HG03354 (cell line): ENCODE results near the gene USP7.
"Not testable (repeated sequence)": the region's sequence is repeated elsewhere in the genome, so short reads cannot be mapped to it uniquely, and the experiment has no call there.

Source experiments
- ATAC-seq: cut with Tn5 transposase; IDR thresholded peaks from one replicate; pipeline ENCODE4 v1.9.1; 2021; ENCODE audit warnings: mild to moderate bottlenecking; ENCODE audit not compliant: unreplicated experiment, poor library complexity, severe bottlenecking

USP7 gene

GRCh38 chr16:8934601-8935000 lies 29.1 kb downstream of the USP7 start:
- ATAC-seq, result no peak

DNA sequence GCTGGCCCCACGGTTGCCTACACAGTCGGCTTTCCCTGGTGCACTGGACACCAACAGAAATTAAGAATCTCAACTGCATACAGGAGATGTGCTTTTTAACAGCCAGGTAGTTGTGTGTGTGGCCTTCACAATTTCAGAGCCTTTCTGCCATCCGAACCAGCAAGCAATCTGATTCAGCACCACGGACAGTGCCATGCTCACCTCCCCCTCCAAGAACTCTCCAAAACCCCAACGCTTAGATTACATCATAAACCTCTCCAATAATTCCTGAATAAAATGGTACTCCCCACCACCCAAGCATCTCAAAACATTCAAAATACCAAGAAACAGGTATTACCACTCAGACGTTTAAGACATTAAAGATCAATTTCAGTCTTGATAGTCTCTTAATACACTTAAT lies 31.8 kb downstream of the USP7 start:
- ATAC-seq, result no peak

DNA sequence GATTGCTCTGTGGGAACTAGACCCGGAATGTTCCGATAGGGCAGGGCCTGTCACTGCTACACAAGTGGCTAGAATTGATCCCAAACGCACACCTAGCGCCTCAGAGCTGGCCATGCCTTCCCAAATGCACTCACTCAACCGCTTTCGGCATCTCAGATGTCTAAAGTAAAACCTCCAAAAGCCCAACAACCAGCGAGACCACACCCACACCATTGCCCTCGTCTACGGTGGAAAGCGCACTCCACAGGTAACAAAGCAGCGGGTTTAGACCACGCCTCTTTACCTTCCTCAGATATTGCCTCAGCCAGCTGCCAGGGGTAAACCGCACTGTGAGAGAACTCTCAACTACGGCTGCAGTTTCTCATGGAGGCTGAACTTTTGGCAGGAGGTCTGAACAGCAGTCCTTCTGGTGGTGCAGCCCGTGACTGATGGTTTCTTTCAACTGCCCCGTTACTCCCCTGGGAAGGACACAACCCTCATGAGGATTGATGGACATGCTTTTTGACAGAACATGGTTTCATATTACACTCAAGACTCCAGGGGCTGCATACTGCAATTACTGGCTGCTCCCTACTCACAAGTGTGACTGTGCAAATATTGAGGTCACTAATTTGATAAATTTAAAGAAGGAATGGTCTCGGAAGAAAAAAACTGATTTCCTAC lies 34.5 kb downstream of the USP7 start:
- ATAC-seq, result no peak

DNA sequence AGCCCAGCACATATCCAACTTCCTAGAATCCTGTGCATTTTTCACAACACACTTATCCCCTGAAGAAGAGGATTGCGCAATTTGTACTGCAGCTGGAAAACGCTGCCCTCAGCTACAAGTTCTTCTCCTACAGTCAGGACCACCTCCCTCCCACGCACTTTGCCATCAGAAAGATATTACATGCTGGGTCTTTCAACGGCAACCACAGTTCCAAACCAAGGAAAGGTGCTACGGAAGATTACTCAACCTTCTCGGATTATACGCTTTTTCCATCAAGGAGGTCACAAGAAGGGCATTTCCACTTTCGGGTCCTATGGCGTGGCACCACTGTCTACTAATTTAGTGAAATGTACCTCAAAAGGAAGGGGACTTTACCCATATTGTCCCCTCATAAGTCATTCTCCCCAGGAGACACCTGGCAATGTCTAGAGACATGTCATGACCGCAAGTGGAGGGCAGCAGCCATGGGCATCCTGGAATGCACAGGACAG lies 35.2 kb downstream of the USP7 start:
- ATAC-seq, result no peak

DNA sequence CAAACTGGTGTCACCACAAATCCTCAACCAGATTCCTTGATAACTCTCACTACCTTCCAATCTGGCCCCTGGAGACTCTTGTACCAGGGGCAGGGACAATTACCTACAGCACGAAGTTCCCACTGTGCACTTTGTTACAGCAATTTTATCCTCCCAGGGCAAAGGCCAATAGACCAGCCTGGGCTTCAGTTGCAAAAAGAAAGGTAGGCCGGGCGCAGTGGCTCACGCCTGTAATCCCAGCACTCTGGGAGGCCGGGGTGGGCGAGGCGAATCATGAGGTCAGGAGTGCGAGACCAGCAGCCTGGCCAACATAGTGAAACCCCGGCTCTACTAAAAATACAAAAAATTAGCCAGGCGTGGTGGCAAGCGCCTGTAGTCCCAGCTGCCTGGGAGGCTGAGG lies 36.9 kb downstream of the USP7 start:
- no peak for ATAC-seq

- no peak for ATAC-seq
Observed at GRCh38 chr16:8925455-8925854, 38.3 kb downstream of the USP7 start.

GRCh38 chr16:8924214-8924613 lies 39.5 kb downstream of the USP7 start:
- ATAC-seq, result no peak

GRCh38 chr16:8923199-8923598 lies 40.5 kb downstream of the USP7 start:
- ATAC-seq, result no peak

- ATAC-seq, result no peak
Observed at GRCh38 chr16:8921347-8921984, 42.2 kb downstream of the USP7 start.

- no peak for ATAC-seq
Observed at GRCh38 chr16:8920645-8921346, 42.9 kb downstream of the USP7 start.

DNA sequence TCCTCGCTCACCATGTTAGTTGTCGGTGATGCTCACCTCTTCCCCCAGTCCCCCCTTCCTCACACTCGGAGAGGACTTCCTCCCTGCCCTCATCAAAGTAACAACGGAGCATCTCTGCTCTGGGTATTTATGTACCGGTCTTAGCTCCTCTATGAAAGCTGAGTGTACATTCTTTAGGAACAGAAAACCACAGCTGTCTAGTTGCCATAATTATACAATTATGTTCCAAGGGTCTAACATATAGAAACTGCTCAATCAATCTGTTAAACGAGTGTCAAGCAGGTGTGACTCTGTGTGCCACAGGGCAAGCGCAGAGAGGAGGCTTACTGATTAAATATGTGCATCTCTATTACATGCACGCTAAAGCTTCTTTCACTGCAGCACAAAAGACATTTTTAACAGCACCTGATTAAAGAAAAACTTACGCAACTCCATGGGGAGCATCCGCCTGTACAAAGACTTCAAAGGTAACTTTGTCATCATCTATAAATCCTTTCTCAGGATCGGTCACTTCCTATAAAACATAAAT lies 43.7 kb downstream of the USP7 start:
- no peak for ATAC-seq

- no peak for ATAC-seq
Observed at GRCh38 chr16:8919089-8919933, 44.4 kb downstream of the USP7 start.

DNA sequence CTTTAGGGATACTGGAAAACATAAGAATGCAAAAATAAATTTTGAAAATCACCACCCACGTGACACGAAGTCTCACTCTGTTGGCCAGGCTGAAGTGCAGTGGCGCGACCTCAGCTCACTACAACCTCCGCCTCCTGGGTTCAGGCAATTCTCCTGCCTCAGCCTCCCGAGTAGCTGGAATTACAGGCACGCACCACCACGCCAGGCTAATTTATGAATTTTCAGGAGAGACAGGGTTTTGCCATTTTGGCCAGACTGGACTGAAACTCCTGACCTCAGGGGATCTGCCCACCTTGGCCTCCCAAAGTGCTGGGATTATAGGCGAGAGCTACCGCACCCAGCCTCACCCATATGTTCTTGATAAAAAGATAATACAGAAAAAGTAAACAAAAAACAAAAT lies 46.4 kb downstream of the USP7 start:
- not testable (repeated sequence) for ATAC-seq

GRCh38 chr16:8916541-8917225 lies 47.0 kb downstream of the USP7 start:
- no peak for ATAC-seq

DNA sequence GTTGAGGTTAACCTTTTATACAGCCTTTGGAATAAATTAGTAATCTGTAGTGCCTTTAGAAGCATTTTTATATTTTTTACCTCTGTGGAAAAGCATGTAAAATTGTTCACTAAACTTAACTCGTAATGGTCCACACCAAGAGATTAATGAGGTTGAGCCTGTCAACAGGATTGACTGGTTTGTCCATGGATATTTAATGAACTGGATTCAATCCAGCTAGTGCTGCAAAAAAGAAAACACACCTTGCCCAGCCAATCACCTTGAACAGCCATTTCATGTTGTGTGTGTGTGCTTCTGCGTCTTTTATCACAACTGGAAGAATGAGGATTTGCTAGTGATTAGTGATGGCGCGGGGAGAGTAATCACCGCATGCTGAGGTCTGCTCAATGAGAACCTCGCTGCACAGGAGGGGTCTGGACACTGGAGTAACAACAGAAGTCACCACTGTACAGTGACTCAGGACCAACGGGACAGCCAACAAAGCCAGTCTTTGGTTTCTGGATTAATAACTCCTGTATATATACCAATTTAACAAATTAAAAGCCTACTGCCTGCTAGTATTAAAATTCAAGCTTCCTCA lies 47.9 kb downstream of the USP7 start:
- no peak for ATAC-seq

DNA sequence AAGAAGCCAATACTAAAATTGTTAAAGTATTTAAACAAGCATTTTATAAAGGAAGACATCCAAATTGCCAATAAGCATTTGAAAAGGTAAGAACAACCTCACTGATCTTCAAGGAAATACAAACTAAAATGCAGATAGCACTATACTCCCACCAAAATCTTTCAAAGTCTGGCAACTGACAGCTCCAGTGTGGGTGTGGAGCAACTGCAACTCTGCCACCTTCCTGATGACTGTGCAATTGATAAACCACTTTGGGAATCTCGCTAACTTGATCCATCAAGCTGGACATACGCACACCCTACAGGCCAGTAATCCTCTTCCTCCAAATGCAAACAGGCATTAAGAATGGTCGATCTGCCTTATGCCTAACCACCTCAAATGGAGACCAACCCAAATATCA lies 49.6 kb downstream of the USP7 start:
- no peak for ATAC-seq

DNA sequence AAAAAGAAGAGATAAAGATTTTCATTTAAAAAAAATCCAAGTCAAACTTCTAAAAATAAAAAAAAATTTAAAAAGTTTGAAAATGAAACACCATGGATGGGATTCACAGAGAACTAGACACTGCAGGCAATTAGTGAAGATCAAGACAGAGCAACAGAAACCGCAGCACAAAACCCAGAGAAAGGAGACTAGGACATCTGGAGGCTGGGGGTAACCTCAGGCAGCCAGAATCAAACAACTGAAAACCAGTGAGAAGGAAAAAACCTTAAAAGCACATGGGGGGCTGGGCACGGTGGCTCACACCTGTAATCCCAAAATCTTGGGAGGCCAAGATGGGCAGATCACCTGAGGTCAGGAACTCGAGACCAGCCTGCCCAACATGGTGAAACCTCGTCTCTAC lies 50.9 kb downstream of the USP7 start:
- no peak for ATAC-seq

- ATAC-seq, result no peak
Observed at GRCh38 chr16:8910811-8911210, 52.9 kb downstream of the USP7 start.
